HEK293 (cell line): ENCODE data around the gene FCHSD1.

Experiments used
- PRDM1 ChIP-seq: fragments of 450-650 bp; formaldehyde crosslinking; IDR thresholded peaks from 2 replicates; pipeline ENCODE4; 2016; ENCODE audit warnings: missing biosample characterization, missing genetic modification characterization
- RBAK ChIP-seq: fragments of 450-650 bp; formaldehyde crosslinking; IDR thresholded peaks from 2 replicates; pipeline ENCODE4 v1.5.1; 2016; ENCODE audit warnings: missing biosample characterization, missing genetic modification characterization
- SCRT1 ChIP-seq: fragments of 450-650 bp; formaldehyde crosslinking; IDR thresholded peaks from 2 replicates; pipeline ENCODE4 v1.5.1; 2016; ENCODE audit warnings: missing biosample characterization, missing genetic modification characterization, borderline replicate concordance
- ZNF350 ChIP-seq: fragments of 450-650 bp; formaldehyde crosslinking; IDR thresholded peaks from 2 replicates; pipeline ENCODE4 v1.5.0; 2017; ENCODE audit warnings: missing biosample characterization, mild to moderate bottlenecking, missing genetic modification characterization
- ZNF423 ChIP-seq: fragments of 450-650 bp; formaldehyde crosslinking; IDR thresholded peaks from 2 replicates; pipeline ENCODE4 v1.5.1; 2016; ENCODE audit warnings: missing biosample characterization, missing genetic modification characterization
- TF ChIP-seq, protein P1 (sequence below): fragments of 450-650 bp; formaldehyde crosslinking; IDR thresholded peaks from 2 replicates; pipeline ENCODE4 v1.5.1; 2016; ENCODE audit warnings: missing biosample characterization, missing genetic modification characterization
- TF ChIP-seq, protein P2 (sequence below): fragments of 450-650 bp; formaldehyde crosslinking; conservative IDR thresholded peaks from 2 replicates; pipeline ENCODE4 v1.5.1; 2016; ENCODE audit warnings: low read depth, missing biosample characterization, missing genetic modification characterization
- TF ChIP-seq, protein P3 (sequence below): fragments of 450-650 bp; formaldehyde crosslinking; IDR thresholded peaks from 2 replicates; pipeline ENCODE4 v1.5.1; 2016; ENCODE audit warnings: missing biosample characterization, missing genetic modification characterization
- TF ChIP-seq, protein P4 (sequence below): fragments of 450-650 bp; formaldehyde crosslinking; IDR thresholded peaks from 2 replicates; pipeline ENCODE4 v1.5.1; 2017; ENCODE audit warnings: missing biosample characterization, missing genetic modification characterization
- TF ChIP-seq, protein P5 (sequence below): fragments of 450-650 bp; formaldehyde crosslinking; IDR thresholded peaks from 2 replicates; pipeline ENCODE4 v1.5.1; 2016; ENCODE audit warnings: missing biosample characterization, missing genetic modification characterization
- TF ChIP-seq, protein P6 (sequence below): fragments of 450-650 bp; formaldehyde crosslinking; IDR thresholded peaks from 2 replicates; pipeline ENCODE4 v1.5.1; 2016; ENCODE audit warnings: missing biosample characterization, missing genetic modification characterization

DNA sequence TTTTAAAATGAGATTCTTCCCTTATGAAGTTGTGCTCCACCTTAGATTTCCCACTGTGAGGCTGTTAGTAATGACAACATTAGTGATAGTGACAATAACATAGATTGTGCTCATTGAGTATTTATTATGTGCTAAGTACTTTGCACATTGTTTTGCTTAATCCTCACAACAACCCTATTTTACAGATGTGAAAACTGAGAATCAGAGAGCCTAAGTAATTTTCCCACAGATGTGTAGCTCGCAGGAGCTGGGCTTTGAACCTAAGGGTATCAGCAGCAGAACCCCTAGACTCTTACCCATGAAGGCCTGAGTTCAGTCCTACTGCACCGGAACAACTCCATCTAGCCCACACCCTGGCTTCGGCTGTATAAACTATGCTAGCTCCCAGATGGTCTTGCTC, 46.4 kb upstream of the FCHSD1 start:
- TF ChIP-seq, protein P1, sequence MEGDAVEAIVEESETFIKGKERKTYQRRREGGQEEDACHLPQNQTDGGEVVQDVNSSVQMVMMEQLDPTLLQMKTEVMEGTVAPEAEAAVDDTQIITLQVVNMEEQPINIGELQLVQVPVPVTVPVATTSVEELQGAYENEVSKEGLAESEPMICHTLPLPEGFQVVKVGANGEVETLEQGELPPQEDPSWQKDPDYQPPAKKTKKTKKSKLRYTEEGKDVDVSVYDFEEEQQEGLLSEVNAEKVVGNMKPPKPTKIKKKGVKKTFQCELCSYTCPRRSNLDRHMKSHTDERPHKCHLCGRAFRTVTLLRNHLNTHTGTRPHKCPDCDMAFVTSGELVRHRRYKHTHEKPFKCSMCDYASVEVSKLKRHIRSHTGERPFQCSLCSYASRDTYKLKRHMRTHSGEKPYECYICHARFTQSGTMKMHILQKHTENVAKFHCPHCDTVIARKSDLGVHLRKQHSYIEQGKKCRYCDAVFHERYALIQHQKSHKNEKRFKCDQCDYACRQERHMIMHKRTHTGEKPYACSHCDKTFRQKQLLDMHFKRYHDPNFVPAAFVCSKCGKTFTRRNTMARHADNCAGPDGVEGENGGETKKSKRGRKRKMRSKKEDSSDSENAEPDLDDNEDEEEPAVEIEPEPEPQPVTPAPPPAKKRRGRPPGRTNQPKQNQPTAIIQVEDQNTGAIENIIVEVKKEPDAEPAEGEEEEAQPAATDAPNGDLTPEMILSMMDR (tag by site-specific recombination), result no peak
- TF ChIP-seq SCRT1 (no peak), PRDM1 (tag by site-specific recombination) (no peak), ZNF350 (tag by site-specific recombination) (no peak), RBAK (tag by site-specific recombination) (no peak), ZNF423 (tag by site-specific recombination) (no peak)
- TF ChIP-seq, protein P2, sequence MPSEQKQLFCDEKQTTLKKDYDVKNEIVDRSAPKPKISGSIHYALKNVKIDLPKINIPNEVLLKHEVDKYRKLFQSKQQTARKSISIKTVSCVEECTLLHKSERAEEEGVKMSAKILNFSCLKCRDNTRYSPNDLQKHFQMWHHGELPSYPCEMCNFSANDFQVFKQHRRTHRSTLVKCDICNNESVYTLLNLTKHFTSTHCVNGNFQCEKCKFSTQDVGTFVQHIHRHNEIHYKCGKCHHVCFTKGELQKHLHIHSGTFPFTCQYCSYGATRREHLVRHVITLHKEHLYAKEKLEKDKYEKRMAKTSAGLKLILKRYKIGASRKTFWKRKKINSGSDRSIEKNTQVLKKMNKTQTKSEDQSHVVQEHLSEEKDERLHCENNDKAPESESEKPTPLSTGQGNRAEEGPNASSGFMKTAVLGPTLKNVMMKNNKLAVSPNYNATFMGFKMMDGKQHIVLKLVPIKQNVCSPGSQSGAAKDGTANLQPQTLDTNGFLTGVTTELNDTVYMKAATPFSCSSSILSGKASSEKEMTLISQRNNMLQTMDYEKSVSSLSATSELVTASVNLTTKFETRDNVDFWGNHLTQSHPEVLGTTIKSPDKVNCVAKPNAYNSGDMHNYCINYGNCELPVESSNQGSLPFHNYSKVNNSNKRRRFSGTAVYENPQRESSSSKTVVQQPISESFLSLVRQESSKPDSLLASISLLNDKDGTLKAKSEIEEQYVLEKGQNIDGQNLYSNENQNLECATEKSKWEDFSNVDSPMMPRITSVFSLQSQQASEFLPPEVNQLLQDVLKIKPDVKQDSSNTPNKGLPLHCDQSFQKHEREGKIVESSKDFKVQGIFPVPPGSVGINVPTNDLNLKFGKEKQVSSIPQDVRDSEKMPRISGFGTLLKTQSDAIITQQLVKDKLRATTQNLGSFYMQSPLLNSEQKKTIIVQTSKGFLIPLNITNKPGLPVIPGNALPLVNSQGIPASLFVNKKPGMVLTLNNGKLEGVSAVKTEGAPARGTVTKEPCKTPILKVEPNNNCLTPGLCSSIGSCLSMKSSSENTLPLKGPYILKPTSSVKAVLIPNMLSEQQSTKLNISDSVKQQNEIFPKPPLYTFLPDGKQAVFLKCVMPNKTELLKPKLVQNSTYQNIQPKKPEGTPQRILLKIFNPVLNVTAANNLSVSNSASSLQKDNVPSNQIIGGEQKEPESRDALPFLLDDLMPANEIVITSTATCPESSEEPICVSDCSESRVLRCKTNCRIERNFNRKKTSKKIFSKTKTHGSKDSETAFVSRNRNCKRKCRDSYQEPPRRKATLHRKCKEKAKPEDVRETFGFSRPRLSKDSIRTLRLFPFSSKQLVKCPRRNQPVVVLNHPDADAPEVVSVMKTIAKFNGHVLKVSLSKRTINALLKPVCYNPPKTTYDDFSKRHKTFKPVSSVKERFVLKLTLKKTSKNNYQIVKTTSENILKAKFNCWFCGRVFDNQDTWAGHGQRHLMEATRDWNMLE (tag by site-specific recombination), result no peak
- TF ChIP-seq, protein P3, sequence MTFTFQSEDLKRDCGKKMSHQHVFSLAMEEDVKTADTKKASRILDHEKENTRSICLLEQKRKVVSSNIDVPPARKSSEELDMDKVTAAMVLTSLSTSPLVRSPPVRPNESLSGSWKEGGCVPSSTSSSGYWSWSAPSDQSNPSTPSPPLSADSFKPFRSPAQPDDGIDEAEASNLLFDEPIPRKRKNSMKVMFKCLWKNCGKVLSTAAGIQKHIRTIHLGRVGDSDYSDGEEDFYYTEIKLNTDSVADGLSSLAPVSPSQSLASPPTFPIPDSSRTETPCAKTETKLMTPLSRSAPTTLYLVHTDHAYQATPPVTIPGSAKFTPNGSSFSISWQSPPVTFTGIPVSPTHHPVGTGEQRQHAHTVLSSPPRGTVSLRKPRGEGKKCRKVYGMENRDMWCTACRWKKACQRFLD (tag by site-specific recombination), result no peak
- TF ChIP-seq, protein P4, sequence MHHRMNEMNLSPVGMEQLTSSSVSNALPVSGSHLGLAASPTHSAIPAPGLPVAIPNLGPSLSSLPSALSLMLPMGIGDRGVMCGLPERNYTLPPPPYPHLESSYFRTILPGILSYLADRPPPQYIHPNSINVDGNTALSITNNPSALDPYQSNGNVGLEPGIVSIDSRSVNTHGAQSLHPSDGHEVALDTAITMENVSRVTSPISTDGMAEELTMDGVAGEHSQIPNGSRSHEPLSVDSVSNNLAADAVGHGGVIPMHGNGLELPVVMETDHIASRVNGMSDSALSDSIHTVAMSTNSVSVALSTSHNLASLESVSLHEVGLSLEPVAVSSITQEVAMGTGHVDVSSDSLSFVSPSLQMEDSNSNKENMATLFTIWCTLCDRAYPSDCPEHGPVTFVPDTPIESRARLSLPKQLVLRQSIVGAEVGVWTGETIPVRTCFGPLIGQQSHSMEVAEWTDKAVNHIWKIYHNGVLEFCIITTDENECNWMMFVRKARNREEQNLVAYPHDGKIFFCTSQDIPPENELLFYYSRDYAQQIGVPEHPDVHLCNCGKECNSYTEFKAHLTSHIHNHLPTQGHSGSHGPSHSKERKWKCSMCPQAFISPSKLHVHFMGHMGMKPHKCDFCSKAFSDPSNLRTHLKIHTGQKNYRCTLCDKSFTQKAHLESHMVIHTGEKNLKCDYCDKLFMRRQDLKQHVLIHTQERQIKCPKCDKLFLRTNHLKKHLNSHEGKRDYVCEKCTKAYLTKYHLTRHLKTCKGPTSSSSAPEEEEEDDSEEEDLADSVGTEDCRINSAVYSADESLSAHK (tag by site-specific recombination), result no peak
- TF ChIP-seq, protein P5, sequence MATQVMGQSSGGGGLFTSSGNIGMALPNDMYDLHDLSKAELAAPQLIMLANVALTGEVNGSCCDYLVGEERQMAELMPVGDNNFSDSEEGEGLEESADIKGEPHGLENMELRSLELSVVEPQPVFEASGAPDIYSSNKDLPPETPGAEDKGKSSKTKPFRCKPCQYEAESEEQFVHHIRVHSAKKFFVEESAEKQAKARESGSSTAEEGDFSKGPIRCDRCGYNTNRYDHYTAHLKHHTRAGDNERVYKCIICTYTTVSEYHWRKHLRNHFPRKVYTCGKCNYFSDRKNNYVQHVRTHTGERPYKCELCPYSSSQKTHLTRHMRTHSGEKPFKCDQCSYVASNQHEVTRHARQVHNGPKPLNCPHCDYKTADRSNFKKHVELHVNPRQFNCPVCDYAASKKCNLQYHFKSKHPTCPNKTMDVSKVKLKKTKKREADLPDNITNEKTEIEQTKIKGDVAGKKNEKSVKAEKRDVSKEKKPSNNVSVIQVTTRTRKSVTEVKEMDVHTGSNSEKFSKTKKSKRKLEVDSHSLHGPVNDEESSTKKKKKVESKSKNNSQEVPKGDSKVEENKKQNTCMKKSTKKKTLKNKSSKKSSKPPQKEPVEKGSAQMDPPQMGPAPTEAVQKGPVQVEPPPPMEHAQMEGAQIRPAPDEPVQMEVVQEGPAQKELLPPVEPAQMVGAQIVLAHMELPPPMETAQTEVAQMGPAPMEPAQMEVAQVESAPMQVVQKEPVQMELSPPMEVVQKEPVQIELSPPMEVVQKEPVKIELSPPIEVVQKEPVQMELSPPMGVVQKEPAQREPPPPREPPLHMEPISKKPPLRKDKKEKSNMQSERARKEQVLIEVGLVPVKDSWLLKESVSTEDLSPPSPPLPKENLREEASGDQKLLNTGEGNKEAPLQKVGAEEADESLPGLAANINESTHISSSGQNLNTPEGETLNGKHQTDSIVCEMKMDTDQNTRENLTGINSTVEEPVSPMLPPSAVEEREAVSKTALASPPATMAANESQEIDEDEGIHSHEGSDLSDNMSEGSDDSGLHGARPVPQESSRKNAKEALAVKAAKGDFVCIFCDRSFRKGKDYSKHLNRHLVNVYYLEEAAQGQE (tag by site-specific recombination), result no peak
- TF ChIP-seq, protein P6, sequence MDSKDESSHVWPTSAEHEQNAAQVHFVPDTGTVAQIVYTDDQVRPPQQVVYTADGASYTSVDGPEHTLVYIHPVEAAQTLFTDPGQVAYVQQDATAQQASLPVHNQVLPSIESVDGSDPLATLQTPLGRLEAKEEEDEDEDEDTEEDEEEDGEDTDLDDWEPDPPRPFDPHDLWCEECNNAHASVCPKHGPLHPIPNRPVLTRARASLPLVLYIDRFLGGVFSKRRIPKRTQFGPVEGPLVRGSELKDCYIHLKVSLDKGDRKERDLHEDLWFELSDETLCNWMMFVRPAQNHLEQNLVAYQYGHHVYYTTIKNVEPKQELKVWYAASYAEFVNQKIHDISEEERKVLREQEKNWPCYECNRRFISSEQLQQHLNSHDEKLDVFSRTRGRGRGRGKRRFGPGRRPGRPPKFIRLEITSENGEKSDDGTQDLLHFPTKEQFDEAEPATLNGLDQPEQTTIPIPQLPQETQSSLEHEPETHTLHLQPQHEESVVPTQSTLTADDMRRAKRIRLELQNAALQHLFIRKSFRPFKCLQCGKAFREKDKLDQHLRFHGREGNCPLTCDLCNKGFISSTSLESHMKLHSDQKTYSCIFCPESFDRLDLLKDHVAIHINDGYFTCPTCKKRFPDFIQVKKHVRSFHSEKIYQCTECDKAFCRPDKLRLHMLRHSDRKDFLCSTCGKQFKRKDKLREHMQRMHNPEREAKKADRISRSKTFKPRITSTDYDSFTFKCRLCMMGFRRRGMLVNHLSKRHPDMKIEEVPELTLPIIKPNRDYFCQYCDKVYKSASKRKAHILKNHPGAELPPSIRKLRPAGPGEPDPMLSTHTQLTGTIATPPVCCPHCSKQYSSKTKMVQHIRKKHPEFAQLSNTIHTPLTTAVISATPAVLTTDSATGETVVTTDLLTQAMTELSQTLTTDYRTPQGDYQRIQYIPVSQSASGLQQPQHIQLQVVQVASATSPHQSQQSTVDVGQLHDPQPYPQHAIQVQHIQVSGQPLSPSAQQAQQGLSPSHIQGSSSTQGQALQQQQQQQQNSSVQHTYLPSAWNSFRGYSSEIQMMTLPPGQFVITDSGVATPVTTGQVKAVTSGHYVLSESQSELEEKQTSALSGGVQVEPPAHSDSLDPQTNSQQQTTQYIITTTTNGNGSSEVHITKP (tag by site-specific recombination), result no peak
